OCI-LY3 (cell line): Measurements from ENCODE around the gene USP30.

ENCODE experiments used
- H2AFZ ChIP-seq: fragments of 200-600, 300-600 bp; shearing (Covaris generic); 2 replicates; pipeline ENCODE4 v1.6.0; 2014; ENCODE audit warnings: antibody characterized with exemption, low read depth, low read length
- H3K27ac ChIP-seq: fragments of 200-600, 300-600 bp; sonication (generic); 2 replicates; pipeline ENCODE4 v1.5.1; 2014; ENCODE audit warnings: mild to moderate bottlenecking, low read length, moderate library complexity, mixed read lengths
- H3K27me3 ChIP-seq: fragments of 200-600, 300-600 bp; sonication (generic); 2 replicates; pipeline ENCODE4 v1.6.1; 2014; ENCODE audit warnings: low read depth, low read length, mixed read lengths
- H3K36me3 ChIP-seq: fragments of 200-600, 300-600 bp; sonication (generic); replicated peaks from 2 replicates; pipeline ENCODE3; 2014; ENCODE audit warnings: low read depth, low read length, mixed read lengths
- H3K4me1 ChIP-seq: fragments of 300-600, 200-600 bp; sonication (generic); 2 replicates; pipeline ENCODE4 v1.6.1; 2014; ENCODE audit warnings: low read length, mixed read lengths
- H3K4me2 ChIP-seq: fragments of 200-600, 300-600 bp; sonication (generic); 2 replicates; pipeline ENCODE4 v1.6.1; 2014; ENCODE audit warnings: low read length, mixed read lengths
- H3K4me3 ChIP-seq: fragments of 300-600, 200-600 bp; sonication (generic); 2 replicates; pipeline ENCODE4 v1.5.1; 2014; ENCODE audit warnings: antibody characterized with exemption, mild to moderate bottlenecking, low read length, moderate library complexity
- H3K79me2 ChIP-seq: fragments of 300-600, 200-600 bp; shearing (Covaris generic); 2 replicates; pipeline ENCODE4 v1.6.1; 2014; ENCODE audit warnings: mild to moderate bottlenecking, low read length, mixed read lengths
- H3K9ac ChIP-seq: fragments of 300-600, 200-600 bp; shearing (Covaris generic); 2 replicates; pipeline ENCODE4 v1.6.0; 2014; ENCODE audit warnings: mild to moderate bottlenecking, low read length, moderate library complexity
- H3K9me3 ChIP-seq: fragments of 200-600, 300-600 bp; shearing (Covaris generic); 2 replicates; pipeline ENCODE4 v1.6.1; 2014; ENCODE audit warnings: low read length, mixed read lengths; ENCODE audit not compliant: insufficient read depth
- H4K20me1 ChIP-seq: fragments of 200-600, 300-600 bp; sonication (generic); 2 replicates; pipeline ENCODE4 v1.6.1; 2016; ENCODE audit warnings: low read length, mixed read lengths; ENCODE audit not compliant: insufficient read depth
- EZH2phosphoT487 ChIP-seq: fragments of 200-600 bp; shearing (Covaris generic); IDR thresholded peaks from 2 replicates; pipeline ENCODE4 v1.6.1; 2018; ENCODE audit warnings: antibody characterized with exemption, mixed run types, low read depth
- TF ChIP-seq, protein P1 (sequence below): fragments of 200-600, 300-600 bp; sonication (generic); IDR thresholded peaks from 2 replicates; pipeline ENCODE4 v1.5.1; 2014; ENCODE audit warnings: antibody characterized with exemption, low read length, low read depth

Gene USP30

DNA sequence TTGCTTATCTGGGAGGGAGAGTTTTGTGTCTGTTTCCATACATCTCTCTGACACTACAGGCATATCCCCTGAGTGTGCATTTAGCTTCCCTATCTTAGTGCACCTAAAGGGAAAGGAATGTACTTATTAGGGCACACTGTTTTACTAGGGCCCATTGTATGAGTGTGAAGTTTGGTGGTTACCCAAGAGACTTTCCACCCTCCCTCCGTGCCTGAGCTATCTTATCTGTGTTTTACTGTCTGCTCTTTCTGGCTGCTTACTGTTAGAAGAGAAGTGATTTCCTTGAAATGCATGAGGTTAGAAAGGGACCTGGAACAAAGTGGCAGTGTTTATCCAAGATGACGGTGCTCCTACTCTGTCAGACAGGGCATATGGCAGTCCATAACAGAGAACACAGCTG, 23.0 kb upstream of the USP30 start:
- Histone ChIP-seq H3K9ac (no peak overlapping the region), H3K27ac (no peak overlapping the region), H3K27me3 (no peaks in the 10 kb centered on the region), H3K9me3 (no peaks in the 10 kb centered on the region), H4K20me1 (no peaks in the 10 kb centered on the region), H3K36me3 (no peaks in the 10 kb centered on the region), H3K4me2 (no peak overlapping the region), H3K4me3 (no peak overlapping the region), H3K4me1 (peaks cover 10% of the 10 kb centered on the region), H3K79me2 (no peaks in the 10 kb centered on the region), H2AFZ (no peak overlapping the region)
- TF ChIP-seq EZH2phosphoT487: no peak
- TF ChIP-seq, protein P1, sequence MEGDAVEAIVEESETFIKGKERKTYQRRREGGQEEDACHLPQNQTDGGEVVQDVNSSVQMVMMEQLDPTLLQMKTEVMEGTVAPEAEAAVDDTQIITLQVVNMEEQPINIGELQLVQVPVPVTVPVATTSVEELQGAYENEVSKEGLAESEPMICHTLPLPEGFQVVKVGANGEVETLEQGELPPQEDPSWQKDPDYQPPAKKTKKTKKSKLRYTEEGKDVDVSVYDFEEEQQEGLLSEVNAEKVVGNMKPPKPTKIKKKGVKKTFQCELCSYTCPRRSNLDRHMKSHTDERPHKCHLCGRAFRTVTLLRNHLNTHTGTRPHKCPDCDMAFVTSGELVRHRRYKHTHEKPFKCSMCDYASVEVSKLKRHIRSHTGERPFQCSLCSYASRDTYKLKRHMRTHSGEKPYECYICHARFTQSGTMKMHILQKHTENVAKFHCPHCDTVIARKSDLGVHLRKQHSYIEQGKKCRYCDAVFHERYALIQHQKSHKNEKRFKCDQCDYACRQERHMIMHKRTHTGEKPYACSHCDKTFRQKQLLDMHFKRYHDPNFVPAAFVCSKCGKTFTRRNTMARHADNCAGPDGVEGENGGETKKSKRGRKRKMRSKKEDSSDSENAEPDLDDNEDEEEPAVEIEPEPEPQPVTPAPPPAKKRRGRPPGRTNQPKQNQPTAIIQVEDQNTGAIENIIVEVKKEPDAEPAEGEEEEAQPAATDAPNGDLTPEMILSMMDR: no peak

GRCh38 chr12:109033239-109034196, 18.9 kb upstream of the USP30 start:
- Histone ChIP-seq H3K9me3 (0 out of 2 replicates have a peak, but pooled peaks cover 3% of the 10 kb centered on the region), H3K36me3 (no peaks in the 10 kb centered on the region), H4K20me1 (no peaks in the 10 kb centered on the region), H3K79me2 (no peaks in the 10 kb centered on the region), H3K4me2 (no peak overlapping the region), H3K4me1 (no peaks in the 10 kb centered on the region), H2AFZ (no peak overlapping the region), H3K27ac (no peak overlapping the region), H3K9ac (no peak overlapping the region), H3K4me3 (no peak overlapping the region), H3K27me3 (no peaks in the 10 kb centered on the region)
- TF ChIP-seq, protein P1: no peak
- TF ChIP-seq EZH2phosphoT487: no peak

DNA sequence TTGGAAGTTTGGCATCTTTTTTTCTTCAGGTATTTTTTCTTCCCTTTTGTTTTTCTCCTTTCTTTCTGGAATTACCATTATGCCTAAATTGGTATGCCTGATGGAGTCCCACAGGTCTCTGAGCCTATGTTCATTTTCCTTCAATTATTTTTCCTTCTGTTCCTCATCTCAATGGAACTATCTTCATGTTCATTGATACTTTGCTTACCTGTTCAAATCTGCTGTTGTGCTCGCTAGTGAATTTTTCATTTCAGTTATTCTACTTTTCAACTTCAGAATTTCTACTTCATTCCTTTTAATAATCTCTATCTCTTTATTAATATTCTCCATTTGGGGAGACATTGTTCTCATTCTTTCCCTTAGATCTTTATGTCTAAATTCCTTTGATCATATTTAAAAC, 15.4 kb upstream of the USP30 start:
- Histone ChIP-seq H3K4me3 (no peak overlapping the region), H3K79me2 (no peaks in the 10 kb centered on the region), H4K20me1 (no peaks in the 10 kb centered on the region), H3K27ac (no peak overlapping the region), H2AFZ (no peak overlapping the region), H3K9ac (no peak overlapping the region), H3K4me2 (no peak overlapping the region), H3K4me1 (no peaks in the 10 kb centered on the region), H3K27me3 (peaks cover 1% of the 10 kb centered on the region; the same call in 1 of the 2 replicates), H3K9me3 (peaks cover 8% of the 10 kb centered on the region; the same call in 1 of the 2 replicates), H3K36me3 (no peaks in the 10 kb centered on the region)
- no peak for TF ChIP-seq EZH2phosphoT487

GRCh38 chr12:109044241-109044640, 8.1 kb upstream of the USP30 start:
- Histone ChIP-seq H3K27me3 (peaks cover 18% of the 10 kb centered on the region), H3K27ac (no peak overlapping the region), H3K4me2 (no peak overlapping the region), H2AFZ (no peak overlapping the region), H3K79me2 (no peaks in the 10 kb centered on the region), H3K4me1 (no peaks in the 10 kb centered on the region), H3K9me3 (peaks cover 6% of the 10 kb centered on the region; the same call in 1 of the 2 replicates), H4K20me1 (no peaks in the 10 kb centered on the region), H3K4me3 (no peak overlapping the region), H3K36me3 (no peaks in the 10 kb centered on the region), H3K9ac (no peak overlapping the region)
- TF ChIP-seq, protein P1: no peak
- TF ChIP-seq EZH2phosphoT487: no peak
